CD14-positive monocyte (primary cell): Measurements from ENCODE around the gene LLGL2. TPM values are rescaled to one million over a fixed set of nuclear protein-coding genes. Genes with fewer than 3 reads are reported as not detected.
"Not testable (repeated sequence)": the region's sequence is repeated elsewhere in the genome, so short reads cannot be mapped to it uniquely, and the experiment has no call there.

ENCODE experiments used
- DNase-seq, 3 donors: peaks; one replicate each; pipeline ENCODE4 v3.0.0-alpha.2; 2011 to 2022
- H2AFZ ChIP-seq: 2 replicates; pipeline ENCODE4 v1.6.0; 2012; ENCODE audit warnings: mild to moderate bottlenecking, low read depth, low read length, inconsistent platforms; ENCODE audit not compliant: insufficient read depth, poor library complexity, severe bottlenecking
- H3K27ac ChIP-seq, 2 donors: 1 replicate in 1 of 2; 2 replicates in 1 of 2; pipeline ENCODE4 v1.5.1; 2012 to 2013; ENCODE audit warnings: low read length in 2 of 2, control low read depth in 1 of 2, inconsistent platforms in 1 of 2, low read depth in 1 of 2, mild to moderate bottlenecking in 1 of 2
- H3K27me3 ChIP-seq, 2 donors: one replicate each; pipeline versions ENCODE4 v1.6.0 to v1.6.1; 2011 to 2013; ENCODE audit warnings: low read length in 2 of 2; ENCODE audit not compliant: control insufficient read depth in 2 of 2, insufficient read depth in 2 of 2
- H3K36me3 ChIP-seq, 2 donors: replicated peaks in 1 of 2; 1 replicate in 1 of 2; 2 replicates in 1 of 2; pipeline versions ENCODE4 v1.5.1 to v1.6.1; 2012 to 2013; ENCODE audit warnings: low read length in 2 of 2, control low read depth in 1 of 2, inconsistent platforms in 1 of 2, mild to moderate bottlenecking in 1 of 2; ENCODE audit not compliant: insufficient read depth in 2 of 2, control insufficient read depth in 1 of 2
- H3K4me1 ChIP-seq, 2 donors: 1 replicate in 1 of 2; 2 replicates in 1 of 2; pipeline versions ENCODE4 v1.5.1 to v1.6.1; 2012 to 2013; ENCODE audit warnings: low read length in 2 of 2, control low read depth in 1 of 2, inconsistent platforms in 1 of 2, mild to moderate bottlenecking in 1 of 2, moderate library complexity in 1 of 2; ENCODE audit not compliant: insufficient read depth in 2 of 2, control insufficient read depth in 1 of 2
- H3K4me2 ChIP-seq: replicated peaks from 2 replicates; pipeline ENCODE3; 2012; ENCODE audit warnings: low read length, moderate library complexity, mild to moderate bottlenecking; ENCODE audit not compliant: poor library complexity, severe bottlenecking; ENCODE audit errors: extremely low read depth
- H3K4me3 ChIP-seq, 3 experiments: fragments of 200-600 bp in 1 of 3; sonication (generic) in 1 of 3; replicated peaks in 1 of 3; 1 replicate in 2 of 3; 2 replicates in 1 of 3; pipeline ENCODE4 v1.5.1; 2011 to 2013; ENCODE audit warnings: low read length in 3 of 3, mild to moderate bottlenecking in 3 of 3, control low read depth in 2 of 3, low read depth in 2 of 3, inconsistent platforms in 1 of 3, moderate library complexity in 1 of 3
- H3K79me2 ChIP-seq: 2 replicates; pipeline ENCODE4 v1.6.0; 2012; ENCODE audit warnings: mild to moderate bottlenecking, control low read depth, inconsistent platforms, low read length, moderate library complexity; ENCODE audit not compliant: insufficient read depth
- H3K9ac ChIP-seq: 2 replicates; pipeline ENCODE4 v1.6.0; 2017; ENCODE audit warnings: low read length, mild to moderate bottlenecking; ENCODE audit not compliant: insufficient read depth, poor library complexity, severe bottlenecking
- H3K9me3 ChIP-seq, 2 donors: replicated peaks in 1 of 2; 1 replicate in 1 of 2; 2 replicates in 1 of 2; pipeline versions ENCODE4 v1.5.1 to v1.6.1; 2012 to 2013; ENCODE audit warnings: low read length in 2 of 2, control low read depth in 1 of 2; ENCODE audit not compliant: control insufficient read depth in 1 of 2, insufficient read depth in 1 of 2
- H4K20me1 ChIP-seq: 2 replicates; pipeline ENCODE4 v1.6.0; 2012; ENCODE audit warnings: mild to moderate bottlenecking, low read length, control low read depth, moderate library complexity; ENCODE audit not compliant: insufficient read depth
- H3K27ac Mint-ChIP-seq, 7 donors: one replicate each; pipeline ENCODE4 v1.8.0; 2020; ENCODE audit warnings: mild to moderate bottlenecking in 7 of 7, mixed read lengths in 7 of 7, moderate library complexity in 6 of 7, inconsistent platforms in 2 of 7
- H3K27me3 Mint-ChIP-seq, 3 donors: one replicate each; pipeline ENCODE4 v1.8.0; 2021 to 2022; ENCODE audit warnings: low read depth in 3 of 3, mild to moderate bottlenecking in 3 of 3, mixed read lengths in 3 of 3, moderate library complexity in 3 of 3, inconsistent platforms in 1 of 3
- H3K36me3 Mint-ChIP-seq, 2 donors: one replicate each; pipeline ENCODE4 v1.8.0; 2020; ENCODE audit warnings: mixed read lengths in 2 of 2, inconsistent platforms in 1 of 2, mild to moderate bottlenecking in 1 of 2
- H3K4me1 Mint-ChIP-seq: one replicate; pipeline ENCODE4 v1.8.0; 2020; ENCODE audit warnings: mild to moderate bottlenecking, mixed read lengths
- H3K4me3 Mint-ChIP-seq, 2 donors: one replicate each; pipeline ENCODE4 v1.8.0; 2020; ENCODE audit warnings: mild to moderate bottlenecking in 2 of 2, mixed read lengths in 2 of 2, moderate library complexity in 1 of 2
- H3K9me3 Mint-ChIP-seq, 7 donors: one replicate each; pipeline ENCODE4 v1.8.0; 2020 to 2022; ENCODE audit warnings: mixed read lengths in 7 of 7, mild to moderate bottlenecking in 6 of 7, moderate library complexity in 6 of 7, inconsistent platforms in 2 of 7
- WGBS: methylation state at CpG from one replicate; pipeline ENCODE4 v1.1.5; 2013; ENCODE audit warnings: missing lambda C conversion rate; ENCODE audit not compliant: insufficient coverage; 5-methylcytosine and 5-hydroxymethylcytosine counted together
- intact Hi-C, 2 donors: fragments of 100-400 bp; cut with micrococcal nuclease; formaldehyde crosslinking; loops; one replicate each; pipeline versions ENCODE4 v1.15.0 to v1.15.1; 2023
- polyA plus RNA-seq, 3 donors: library from polyadenylated mRNA; depleted of rRNA in 1 of 3; unstranded in 2 of 3; stranded (reverse) in 1 of 3; fragments of 300-500 nt in 2 of 3; fragments of >200 nt in 1 of 3; fragmentation: Illumina TruSeq in 2 of 3; gene quantifications; 1 replicate in 2 of 3; 2 replicates in 1 of 3; pipeline ENCODE4 v1.2.3, GENCODE V29; 2012 to 2021
- TF ChIP-seq, protein P1 (sequence below): fragments of 200-600 bp; IDR thresholded peaks from one replicate; pipeline ENCODE4 v1.8.0; 2022; ENCODE audit warnings: antibody characterized with exemption, mild to moderate bottlenecking

Gene LLGL2
- polyA plus RNA-seq, 3 donors: 4.8 to 7.5 (median 5.5) TPM

DNA sequence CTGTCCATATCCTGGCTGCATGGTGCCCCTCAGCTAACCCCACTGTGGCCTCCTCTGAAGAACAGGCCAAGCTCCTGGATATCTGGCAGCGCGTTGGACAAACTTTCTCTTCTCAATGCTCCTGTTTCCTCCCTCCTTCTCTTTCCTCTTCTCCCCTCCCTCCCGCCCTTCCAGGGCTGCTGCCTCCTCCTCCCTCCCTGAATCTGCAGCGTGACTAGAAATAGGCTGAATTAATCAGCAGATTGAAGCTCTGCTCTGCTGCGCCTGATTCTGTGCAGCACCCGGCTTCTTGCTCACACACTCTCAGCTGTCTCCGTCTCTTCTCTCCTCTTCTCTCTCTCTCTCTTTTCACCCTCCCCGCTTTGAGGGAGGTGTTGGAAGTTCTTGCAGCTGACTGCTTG lies 49.2 kb upstream of the LLGL2 start:
- Mint-ChIP-seq H3K4me3 (no peak overlapping the region), H3K4me1 (peaks cover 16% of the 10 kb centered on the region), H3K9me3 (no peaks in the 10 kb centered on the region), H3K27ac (peak overlapping the region in 1 of 7 donors; percentile 53), H3K27me3 (peaks cover 0 to 5% (median 0%) of the 10 kb centered on the region in 3 donors), H3K36me3 (peaks cover 48 to 80% of the 10 kb centered on the region in 2 donors)
- H4K20me1 ChIP-seq: peaks cover 5% of the 10 kb centered on the region
- peaks cover 9 to 13% of the 10 kb centered on the region in 2 donors for H3K4me1 ChIP-seq
- DNase-seq: no peak
- TF ChIP-seq, protein P1, sequence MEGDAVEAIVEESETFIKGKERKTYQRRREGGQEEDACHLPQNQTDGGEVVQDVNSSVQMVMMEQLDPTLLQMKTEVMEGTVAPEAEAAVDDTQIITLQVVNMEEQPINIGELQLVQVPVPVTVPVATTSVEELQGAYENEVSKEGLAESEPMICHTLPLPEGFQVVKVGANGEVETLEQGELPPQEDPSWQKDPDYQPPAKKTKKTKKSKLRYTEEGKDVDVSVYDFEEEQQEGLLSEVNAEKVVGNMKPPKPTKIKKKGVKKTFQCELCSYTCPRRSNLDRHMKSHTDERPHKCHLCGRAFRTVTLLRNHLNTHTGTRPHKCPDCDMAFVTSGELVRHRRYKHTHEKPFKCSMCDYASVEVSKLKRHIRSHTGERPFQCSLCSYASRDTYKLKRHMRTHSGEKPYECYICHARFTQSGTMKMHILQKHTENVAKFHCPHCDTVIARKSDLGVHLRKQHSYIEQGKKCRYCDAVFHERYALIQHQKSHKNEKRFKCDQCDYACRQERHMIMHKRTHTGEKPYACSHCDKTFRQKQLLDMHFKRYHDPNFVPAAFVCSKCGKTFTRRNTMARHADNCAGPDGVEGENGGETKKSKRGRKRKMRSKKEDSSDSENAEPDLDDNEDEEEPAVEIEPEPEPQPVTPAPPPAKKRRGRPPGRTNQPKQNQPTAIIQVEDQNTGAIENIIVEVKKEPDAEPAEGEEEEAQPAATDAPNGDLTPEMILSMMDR: no peak
- intact Hi-C loops: no loop called here
- H3K27me3 ChIP-seq: no peaks in the 10 kb centered on the region
- no peaks in the 10 kb centered on the region for H3K79me2 ChIP-seq
- WGBS: 100% methylated on average over 2 of the region's 8 CpGs
- H2AFZ ChIP-seq: no peak overlapping the region
- no peak overlapping the region for H3K4me3 ChIP-seq
- H3K9ac ChIP-seq: no peak overlapping the region
- peaks cover 37 to 63% of the 10 kb centered on the region in 2 donors for H3K36me3 ChIP-seq
- H3K27ac ChIP-seq: no peak overlapping the region
- no peak overlapping the region for H3K4me2 ChIP-seq
- H3K9me3 ChIP-seq: no peaks in the 10 kb centered on the region

DNA sequence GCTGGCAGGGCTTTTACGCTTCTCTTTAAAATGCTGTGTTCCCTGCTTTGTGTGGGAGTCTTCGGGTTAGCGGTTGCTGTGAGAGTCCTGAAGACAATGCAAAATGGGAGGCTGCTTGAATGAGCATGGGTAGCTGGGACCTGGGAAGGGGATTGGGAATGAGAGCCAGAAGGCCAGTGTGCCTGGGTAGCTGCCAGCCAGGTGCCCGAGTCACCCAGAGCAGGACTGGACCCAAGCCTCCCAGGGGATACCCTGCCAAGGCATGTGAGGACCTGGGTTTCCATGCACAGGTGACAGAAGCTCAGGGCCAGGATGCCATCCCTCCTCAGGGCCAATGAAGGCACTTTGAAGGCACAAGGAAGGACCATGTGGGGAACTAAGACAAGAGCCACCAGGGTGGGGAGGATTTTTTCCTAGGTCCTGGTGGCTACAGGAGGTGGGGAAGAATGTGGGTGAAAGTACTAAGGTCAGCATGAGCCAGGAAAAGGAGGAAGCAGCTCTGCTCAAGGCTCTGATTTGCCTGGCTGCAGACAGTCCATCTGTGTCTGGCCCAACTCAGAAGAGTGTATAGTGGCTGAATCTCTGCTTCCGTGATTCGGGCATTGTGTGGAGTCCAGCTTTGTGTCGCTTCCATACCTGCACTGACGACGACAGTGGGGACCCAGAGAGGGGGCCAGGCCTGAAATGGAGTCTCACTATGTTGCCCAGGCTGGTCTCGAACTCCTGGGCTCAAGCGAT lies 48.6 kb upstream of the LLGL2 start:
- Histone ChIP-seq H3K27ac (no peak overlapping the region), H3K79me2 (no peaks in the 10 kb centered on the region), H3K36me3 (peaks cover 34 to 57% of the 10 kb centered on the region in 2 donors), H3K9ac (no peak overlapping the region), H3K4me2 (no peak overlapping the region), H3K4me3 (no peak overlapping the region), H4K20me1 (peaks cover 5% of the 10 kb centered on the region), H2AFZ (no peak overlapping the region), H3K9me3 (no peaks in the 10 kb centered on the region), H3K27me3 (no peaks in the 10 kb centered on the region), H3K4me1 (peaks cover 14 to 19% of the 10 kb centered on the region in 2 donors)
- WGBS: 90% methylated on average over 11 of the region's 11 CpGs
- peak overlapping the region in 1 of 7 donors; percentile 20 for H3K27ac Mint-ChIP-seq
- intact Hi-C loops: no loop called here
- H3K36me3 Mint-ChIP-seq: peaks cover 43 to 74% of the 10 kb centered on the region in 2 donors
- peaks cover 0 to 5% (median 0%) of the 10 kb centered on the region in 3 donors for H3K27me3 Mint-ChIP-seq
- H3K4me1 Mint-ChIP-seq: peaks cover 23% of the 10 kb centered on the region
- H3K4me3 Mint-ChIP-seq: no peak overlapping the region
- DNase-seq: no peak
- no peaks in the 10 kb centered on the region for H3K9me3 Mint-ChIP-seq
- TF ChIP-seq, protein P1: no peak

DNA sequence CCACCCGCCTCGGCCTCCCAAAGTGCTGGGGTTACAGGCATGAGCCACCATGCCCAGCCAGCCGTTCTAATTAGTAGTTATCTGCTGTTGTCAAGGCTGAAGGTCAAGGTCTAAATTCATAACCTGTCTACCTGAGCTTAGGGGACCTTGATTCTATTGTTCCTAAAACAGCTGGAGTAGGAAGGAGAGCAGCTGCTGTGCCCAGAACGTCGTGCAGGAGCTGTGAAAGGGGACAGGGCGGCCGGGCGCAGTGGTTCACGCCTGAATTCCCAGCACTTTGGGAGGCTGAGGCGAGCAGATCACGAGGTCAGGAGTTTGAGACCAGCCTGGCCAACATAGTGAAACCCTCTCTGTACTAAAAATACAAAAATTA lies 48.0 kb upstream of the LLGL2 start:
- intact Hi-C loops, H3K79me2 ChIP-seq, H3K9me3 Mint-ChIP-seq, H3K4me3 ChIP-seq, H3K27ac ChIP-seq, H2AFZ ChIP-seq, H3K4me2 ChIP-seq, H3K27me3 Mint-ChIP-seq, H4K20me1 ChIP-seq, DNase-seq, H3K9ac ChIP-seq, H3K27me3 ChIP-seq, H3K4me3 Mint-ChIP-seq, H3K9me3 ChIP-seq: not testable (repeated sequence)
- Histone ChIP-seq H3K4me1 (peaks cover 19 to 24% of the 10 kb centered on the region in 2 donors), H3K36me3 (peaks cover 28 to 51% of the 10 kb centered on the region in 2 donors)
- peaks cover 27% of the 10 kb centered on the region for H3K4me1 Mint-ChIP-seq
- H3K27ac Mint-ChIP-seq: peak overlapping the region in 1 of 7 donors; percentile 63
- peaks cover 37 to 68% of the 10 kb centered on the region in 2 donors for H3K36me3 Mint-ChIP-seq
- WGBS: 96% methylated on average over 4 of the region's 11 CpGs
